HG02840 (cell line): ENCODE measurements around the gene BRAP.
"Not testable (repeated sequence)": the region's sequence is repeated elsewhere in the genome, so short reads cannot be mapped to it uniquely, and the experiment has no call there.

Source experiments
- ATAC-seq: cut with Tn5 transposase; IDR thresholded peaks from one replicate; pipeline ENCODE4 v1.9.1; 2021; ENCODE audit warnings: mild to moderate bottlenecking, moderate library complexity, moderate number of reproducible peaks; ENCODE audit not compliant: unreplicated experiment, low FRiP score

The BRAP gene

DNA sequence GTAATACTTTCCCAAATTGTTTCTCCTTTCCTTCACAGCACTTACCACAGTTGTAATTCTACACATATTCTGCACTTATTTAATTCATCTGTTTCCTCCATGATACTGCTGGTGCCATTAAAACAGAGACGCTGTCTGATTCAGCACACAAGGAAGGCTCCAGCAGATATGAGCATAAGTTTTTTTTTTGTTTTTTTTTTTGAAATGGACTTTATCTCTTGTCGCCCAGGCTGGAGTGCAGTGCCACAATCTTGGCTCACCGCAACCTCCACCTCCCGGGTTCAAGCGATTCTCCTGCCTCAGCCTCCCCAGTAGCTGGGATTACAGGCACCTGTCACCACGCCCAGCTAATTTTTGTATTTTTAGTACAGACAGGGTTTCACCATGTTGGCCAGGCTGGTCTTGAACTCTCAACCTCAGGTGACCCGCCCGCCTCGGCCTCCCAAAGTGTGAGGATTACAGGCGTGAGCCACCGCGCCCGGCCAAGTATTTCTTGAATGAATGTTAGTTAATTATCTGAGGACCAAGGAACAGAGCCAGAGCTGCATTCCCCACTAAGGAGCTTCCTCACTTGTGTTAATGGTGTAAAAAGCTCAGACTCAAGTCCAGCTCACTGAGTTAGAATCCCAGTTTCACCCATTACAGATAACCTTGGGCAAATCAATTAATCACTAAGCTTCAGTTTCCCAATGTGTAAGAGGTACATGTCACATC is 1.1 kb downstream of the BRAP start:
- not testable (repeated sequence) for ATAC-seq

GRCh38 chr12:111677186-111677585 is 8.6 kb downstream of the BRAP start:
- ATAC-seq, result no peak

DNA sequence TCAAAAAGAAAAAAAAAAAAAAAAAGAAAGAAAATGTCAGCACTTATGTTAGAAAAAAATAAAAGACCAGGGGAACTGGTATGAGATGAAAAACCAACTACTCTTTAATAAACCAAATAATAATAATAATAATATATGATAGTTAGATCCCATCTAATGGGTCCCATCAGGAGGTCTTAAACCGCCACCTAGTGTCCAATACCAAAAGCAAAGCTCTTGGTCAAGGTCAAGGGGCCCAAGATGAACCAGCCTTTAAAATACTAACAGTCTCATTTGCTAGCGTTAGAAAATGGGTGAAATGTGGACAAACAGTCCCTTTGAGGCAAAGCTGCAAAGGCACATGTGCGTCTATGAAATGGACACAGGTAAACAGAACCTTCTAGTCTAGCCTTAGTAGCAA is 12.3 kb downstream of the BRAP start:
- no peak for ATAC-seq

- ATAC-seq, result no peak
These were observed 12.9 kb downstream of the BRAP start for GRCh38 chr12:111672822-111673381.

DNA sequence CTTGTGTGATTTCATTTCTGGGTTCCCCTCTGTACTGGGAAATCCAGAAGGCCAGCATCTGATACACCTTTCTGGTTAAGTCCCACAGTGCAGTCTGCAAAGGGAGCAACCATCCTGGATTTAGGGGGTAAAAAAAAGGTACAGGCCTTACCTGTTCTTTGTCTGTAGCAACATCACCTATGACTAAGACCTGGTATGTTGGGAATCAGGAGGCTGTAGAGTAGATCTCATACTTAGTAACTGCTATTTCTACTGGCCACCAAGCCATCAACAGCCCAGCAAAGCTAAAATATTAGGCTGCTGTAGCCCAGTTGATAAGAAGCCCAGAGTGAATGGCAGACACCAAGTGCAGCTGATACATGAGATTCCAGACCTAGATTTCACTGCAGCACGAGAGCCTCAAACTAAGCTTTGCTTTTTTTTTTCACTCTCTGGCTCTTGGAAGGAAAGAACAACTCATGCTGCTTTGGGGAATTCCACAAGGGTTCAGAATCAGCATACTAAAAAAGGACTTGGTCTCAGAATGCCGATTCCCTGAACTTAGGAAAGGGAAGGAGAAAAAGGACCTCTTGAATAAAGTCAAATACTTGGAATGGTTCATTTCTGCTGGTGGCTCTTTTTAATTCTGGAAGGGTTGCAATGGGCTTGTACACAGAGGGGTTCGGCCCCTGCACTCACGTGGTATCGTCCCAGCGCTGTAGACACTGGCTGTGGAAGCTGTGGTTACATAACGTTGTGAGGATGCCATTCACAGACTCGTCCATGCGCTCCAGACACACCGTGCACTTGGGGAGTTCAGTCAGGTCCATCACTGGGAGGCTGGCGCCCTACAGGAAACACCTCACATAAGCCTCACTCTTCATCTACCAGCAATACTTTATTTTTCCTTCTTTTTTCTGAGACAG is 20.5 kb downstream of the BRAP start:
- ATAC-seq, result no peak

DNA sequence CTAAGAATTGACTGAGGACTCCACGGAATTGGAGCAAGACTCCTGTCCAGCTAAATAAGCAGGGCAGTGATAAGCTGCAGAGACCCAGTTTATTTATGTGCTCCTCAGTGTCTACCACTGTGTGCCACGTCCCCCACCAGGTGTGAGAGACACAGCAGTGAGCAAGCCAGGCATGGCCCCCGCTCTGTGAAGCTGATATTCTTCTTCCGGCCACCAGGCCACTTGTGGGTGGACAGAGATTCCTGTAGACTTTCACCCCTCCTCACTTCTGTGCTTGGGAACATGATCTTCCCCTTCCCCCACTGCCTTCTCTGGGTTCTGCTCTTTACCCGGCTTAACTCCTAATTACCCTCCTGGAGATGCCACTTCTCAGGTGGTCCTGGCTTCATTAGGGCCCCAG is 21.3 kb downstream of the BRAP start:
- no peak for ATAC-seq

DNA sequence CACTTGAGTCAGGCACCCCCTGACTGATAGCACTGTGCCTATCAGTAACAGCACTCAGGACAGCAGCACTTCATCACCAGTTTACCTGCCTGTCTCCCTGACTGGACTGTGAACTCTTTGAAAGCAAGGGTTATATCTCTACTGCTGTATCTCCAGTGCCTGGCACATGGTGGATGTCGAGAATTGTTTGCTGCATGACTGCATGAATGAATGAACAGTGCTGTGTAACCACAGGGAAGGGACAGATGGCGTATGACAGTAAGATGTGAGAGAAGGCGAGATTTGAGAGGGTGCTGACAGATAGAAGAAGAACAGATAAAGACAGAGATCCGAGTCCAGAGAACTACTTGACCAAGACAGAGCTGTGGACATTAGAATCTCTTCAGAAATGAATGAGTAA is 29.7 kb downstream of the BRAP start:
- ATAC-seq, result no peak

DNA sequence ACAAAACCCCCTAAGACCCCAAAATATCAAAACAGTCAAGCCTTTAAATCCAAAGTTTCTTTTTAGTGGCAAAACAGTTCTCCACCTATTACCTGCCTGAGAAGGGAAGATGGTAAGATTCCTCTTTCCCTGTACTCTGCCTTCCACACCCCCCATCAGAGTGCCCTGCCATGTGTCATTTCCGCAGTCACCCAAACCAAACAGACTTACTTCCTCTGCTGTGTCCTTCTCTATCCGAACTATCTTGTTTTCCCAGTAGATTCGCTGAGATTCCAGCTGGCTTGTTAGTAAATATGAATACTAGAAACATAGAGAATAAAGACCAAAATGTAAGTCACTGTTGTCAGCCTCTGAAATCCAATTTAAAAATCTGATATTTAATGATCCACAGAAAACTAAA is 30.4 kb downstream of the BRAP start:
- no peak for ATAC-seq

DNA sequence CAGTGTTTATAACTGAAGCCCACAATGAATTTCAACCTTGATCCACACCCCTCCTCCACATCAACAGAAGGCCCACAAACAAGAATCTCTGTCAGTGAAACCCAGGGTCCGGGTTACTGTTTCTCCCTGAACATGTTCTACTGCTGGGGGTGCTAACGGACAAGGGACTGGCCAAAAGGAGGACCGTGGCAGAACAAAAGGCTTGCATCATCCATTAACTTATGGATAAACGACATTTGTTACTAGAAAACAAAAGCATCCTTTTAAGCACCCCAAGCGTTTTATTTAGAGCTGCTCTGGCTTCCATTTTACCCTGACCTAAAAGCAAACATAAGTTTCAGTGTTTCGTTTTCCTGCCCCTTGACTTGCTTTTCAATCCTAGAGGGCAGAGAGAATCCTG is 32.2 kb downstream of the BRAP start:
- no peak for ATAC-seq

- ATAC-seq, result not testable (repeated sequence)
These were observed 33.2 kb downstream of the BRAP start for GRCh38 chr12:111652530-111652929.

DNA sequence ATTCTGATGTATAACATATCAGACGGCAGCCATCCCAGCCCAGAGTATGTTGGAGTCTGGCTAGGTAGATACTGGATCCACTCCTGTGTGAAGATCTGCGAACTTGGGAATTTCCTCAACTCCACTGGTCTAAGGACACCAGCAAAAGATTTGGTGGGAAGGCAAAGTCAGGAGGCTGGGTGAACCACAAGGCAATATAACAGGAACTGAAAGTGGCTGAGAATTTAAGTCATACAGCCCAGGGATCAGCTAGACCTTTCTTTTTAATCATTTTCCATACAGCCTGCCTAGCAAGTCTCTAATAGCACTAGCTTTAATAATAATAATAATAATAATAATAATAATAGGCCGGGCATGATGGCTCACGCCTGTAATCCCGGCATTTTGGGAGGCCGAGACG is 34.8 kb downstream of the BRAP start:
- no peak for ATAC-seq

GRCh38 chr12:111645433-111645832 is 40.3 kb downstream of the BRAP start:
- ATAC-seq, result no peak

DNA sequence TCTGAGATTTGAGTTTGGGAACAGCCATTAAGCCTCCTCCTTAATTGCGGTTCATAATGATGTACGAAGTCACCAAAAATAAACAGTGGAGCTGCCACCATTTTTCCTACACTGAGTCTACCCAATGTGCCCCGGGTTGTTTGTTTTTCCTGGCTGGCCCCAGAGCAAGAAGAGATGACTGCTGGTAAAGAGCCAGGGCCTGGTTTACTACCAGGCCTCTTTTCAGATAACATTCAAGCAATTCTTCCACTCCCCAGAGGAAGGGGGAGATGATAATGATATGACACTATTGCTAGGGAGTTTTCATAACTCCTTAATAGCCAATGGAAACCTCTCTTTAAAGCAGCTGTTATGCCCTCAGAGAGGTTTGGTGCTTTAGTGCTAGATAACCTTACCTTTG is 42.3 kb downstream of the BRAP start:
- ATAC-seq, result no peak

GRCh38 chr12:111642681-111643426 is 42.9 kb downstream of the BRAP start:
- ATAC-seq, result no peak

GRCh38 chr12:111640506-111640905 is 45.2 kb downstream of the BRAP start:
- ATAC-seq, result no peak

GRCh38 chr12:111638556-111638955 is 47.2 kb downstream of the BRAP start:
- no peak for ATAC-seq

DNA sequence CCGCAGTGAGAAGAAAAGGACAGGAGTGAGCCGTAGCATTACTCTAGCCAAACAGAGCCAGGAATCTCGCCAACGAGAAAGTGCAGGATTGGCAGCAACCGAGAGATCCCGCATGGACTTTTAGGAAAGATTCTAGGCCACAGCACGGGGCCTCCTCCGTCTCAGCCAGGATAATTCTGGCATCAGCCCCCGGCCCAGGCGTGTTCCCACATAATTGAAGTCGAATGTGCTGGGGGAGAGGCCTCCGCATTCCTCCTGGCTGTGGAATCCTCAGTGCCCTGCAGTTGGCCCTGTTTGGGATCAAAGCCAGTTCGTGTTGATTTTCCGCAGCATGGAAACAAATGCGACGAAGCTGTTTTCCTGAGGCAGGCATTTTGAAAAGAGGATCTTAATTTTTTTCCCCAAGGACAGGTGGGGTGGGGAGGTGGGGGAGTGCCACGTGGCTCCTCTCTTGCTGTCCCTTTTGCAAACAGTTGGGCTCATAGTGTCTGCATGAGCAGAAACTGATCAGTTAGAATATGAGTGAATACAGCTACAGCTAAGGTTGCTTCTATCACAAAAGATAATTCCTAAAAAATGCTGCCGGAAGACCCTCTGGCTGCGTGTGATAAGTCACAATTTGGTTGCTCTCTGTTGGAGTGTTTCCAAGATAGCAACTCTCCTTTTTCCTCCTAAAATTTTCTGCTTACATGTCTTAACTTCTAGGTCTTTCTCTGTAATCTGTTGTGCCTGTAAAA is 49.4 kb downstream of the BRAP start:
- ATAC-seq, result no peak

GRCh38 chr12:111635524-111635923 is 50.2 kb downstream of the BRAP start:
- ATAC-seq, result no peak

DNA sequence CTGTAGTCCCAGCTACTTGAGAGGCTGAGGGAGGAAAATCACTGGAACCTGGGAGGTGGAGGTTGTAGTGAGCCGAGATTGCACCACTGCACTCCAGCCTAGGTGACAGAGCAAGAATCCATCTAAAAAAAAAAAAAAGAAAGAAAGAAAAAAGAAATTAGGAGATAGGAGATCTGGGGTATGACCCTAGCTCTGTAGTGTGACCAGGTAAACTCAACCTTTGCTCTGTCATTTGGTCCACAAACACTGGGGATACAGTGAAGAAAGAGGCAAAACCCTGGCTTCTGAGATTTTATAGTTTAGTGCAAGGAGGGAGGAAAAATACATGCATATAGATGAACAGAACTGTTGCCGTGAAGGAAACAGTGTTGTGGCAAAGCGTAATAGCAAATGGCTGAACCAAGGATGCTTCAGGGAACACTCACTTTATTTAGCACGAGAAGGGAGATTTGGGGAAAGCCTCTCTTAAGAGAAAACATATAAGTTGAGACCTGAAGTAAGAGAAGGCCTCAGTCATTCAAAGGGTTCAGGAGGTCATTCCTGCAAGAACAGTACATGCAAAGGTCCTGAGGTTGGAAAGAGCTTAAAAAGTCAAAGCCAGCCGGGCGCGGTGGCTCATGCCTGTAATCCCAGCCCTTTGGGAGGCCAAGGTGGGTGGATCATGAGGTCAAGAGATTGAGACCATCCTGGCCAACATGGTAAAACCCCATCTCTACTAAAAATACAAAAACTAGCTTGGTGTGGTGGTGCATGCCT is 57.1 kb downstream of the BRAP start:
- ATAC-seq, result no peak
